Activated CD8-positive, alpha-beta memory T cell treated with anti-CD3 and anti-CD28 coated beads for 4 hours (primary cell): ENCODE measurements around the gene DPEP1.
A peak's percentile ranks its signal among the peaks of the same experiment; 100 is the strongest.

ENCODE experiments used
- DNase-seq, 2 donors: peaks; one replicate each; pipeline ENCODE4 v3.0.0-alpha.2; 2020; ENCODE audit warnings: low read depth in 2 of 2

Gene DPEP1

DNA sequence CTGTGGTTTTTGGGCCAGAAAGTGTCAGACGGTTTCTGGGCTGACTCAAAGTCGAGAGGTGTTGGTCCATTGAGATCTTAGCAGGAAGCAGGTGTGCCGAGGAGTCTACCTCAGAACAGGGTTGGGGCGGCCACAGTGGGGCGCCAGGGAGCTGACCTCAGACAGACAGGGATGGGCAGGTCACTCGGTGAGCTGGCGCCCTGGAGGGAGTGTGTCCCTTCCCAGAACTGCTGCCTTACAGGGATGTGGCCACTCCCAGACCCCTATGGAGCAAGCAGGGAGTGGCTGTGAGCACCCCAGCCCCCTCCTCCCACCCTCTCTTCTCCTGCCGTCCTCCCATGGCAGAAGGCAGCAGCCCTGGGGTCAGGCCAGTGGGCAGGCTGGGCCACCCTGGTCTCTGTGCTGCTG lies 14.0 kb upstream of the DPEP1 start:
- no peak for DNase-seq

DNA sequence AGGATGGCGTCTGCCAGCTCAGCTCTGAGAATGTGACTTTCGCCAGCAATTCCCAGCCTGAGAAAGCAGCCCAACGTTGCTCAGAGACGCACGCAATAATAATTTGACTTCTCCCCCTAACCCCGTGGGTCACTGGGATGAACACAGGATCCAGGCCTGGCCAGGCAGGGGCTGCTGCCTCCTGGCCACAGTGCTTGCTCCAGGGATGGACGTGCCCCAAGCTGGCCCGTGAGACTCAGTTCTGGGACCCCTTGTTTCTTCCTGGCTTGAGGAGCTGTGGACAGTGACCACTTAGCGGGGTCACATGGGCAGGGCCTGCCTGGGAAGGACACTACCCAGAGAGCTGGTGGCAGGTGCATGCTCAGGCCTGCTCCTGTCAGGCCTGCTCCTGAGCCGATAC lies 13.5 kb upstream of the DPEP1 start:
- DNase-seq: no peak

DNA sequence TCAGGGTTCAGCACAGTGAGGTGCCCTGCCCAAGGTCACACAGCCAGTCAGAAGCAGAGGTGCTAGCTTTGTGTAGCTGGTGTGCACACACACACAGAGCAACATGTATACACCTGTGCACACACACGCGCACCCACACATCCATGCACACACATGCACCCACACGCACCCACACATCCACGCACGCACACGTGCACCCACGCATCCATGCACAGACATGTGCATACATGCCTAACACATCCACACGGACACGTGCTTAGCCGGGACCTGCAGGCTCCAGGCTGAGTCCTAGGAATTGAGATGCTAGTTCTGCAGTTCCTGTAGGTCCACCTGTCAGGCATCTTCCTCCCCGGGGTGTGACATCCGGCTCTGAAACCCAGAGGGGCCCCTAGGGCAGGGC lies 13.0 kb upstream of the DPEP1 start:
- no peak for DNase-seq

DNA sequence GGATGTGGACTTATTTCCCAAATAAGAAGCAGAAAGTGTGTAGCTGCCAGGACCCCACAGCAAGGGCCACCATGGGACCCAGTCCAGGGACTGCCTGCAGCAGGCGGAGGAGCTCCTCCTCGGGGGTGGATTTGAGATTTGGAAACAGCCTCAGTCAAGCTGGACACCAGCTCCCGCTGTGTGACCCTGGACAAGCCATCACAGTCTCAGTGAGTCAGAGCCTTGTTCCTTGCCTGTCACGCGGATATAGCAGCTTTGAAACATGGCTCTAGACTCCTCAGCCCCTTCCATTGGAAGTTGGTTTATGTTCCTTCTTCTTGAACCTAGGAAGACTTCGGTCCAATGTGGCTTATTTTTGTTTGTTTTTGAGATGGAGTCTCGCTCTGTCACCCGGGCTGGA lies 12.5 kb upstream of the DPEP1 start:
- no peak for DNase-seq

DNA sequence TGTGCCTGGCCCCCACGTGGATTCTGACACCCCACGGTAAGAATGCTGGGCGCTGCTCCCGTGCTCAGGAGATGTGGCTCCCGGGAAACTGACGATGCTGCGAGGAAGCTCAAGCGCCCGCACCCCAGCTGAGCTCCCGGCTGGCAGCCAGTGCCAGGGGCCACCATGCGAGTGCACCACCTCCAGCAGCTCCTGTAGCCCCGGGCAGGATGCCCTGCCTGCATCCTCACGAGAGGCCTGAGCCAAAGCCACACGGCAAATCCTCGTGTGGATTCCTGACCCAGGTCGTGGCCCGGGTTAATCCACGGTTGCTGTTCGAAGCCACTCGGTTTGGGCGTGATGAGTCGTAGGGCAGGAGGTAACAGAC lies 11.6 kb upstream of the DPEP1 start:
- DNase-seq: no peak

DNA sequence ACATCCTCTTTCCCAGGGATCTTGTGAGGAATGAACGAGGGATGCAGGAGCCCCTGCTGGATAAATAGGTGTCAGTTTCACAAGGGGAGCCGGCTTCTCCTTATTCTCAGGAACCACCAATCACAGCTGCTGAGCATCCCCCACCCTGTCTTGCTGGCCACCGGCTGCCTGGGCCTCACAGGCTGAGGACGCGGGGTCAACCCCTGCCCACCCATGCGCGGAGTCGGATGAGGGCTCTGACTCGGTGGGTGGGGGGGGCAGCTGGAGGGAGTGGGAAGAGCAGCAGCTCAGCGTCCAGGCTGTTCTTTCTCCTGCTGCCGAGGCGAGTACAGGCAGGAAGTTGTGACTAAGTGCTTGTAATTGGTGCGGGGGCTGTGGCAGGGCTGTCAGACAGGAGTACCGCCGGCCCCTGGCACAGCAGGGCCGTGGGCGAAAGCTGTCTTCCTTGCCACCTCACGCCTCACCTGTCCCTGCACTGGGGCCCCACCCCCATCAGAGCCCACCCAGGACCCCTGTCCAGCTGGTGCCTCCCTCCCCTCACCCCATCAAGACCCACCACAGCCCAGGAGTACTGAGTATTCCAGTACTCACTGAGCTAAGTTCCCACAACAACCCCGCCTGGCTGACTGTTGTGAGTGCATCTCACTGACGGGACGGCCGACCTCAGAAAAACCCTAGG lies 11.0 kb upstream of the DPEP1 start:
- peak; percentile 54 to 65 for DNase-seq

DNA sequence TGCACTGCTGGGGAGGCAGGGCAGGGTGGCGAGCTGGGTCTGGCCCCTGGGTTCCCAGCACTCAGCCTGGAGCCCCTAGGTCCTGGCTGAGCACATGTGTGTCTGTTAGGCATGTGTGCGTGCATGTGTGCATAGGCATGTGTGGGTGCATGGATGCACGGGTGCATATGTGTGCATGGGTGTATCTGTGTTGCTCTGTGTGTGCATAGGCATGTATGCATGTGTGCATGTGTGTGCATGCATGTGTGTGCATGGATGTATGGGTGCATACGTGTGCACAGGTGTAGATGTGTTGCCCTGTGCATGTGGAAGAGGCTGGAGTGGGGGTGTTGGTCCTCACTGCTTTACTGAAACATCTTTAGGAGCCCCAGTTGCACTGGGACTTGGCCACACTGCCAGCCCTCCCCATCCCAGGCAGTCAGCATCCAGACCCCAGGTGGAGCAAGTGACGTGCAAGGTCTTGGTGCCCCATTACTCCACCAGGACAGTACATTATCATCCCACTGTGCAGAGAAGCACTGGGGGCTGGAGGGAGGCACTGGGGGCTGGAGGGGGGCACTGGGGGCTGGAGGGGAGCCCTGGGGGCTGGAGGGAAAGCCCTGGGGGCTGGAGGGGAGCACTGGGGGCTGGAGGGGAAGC lies 10.4 kb upstream of the DPEP1 start:
- DNase-seq: no peak

DNA sequence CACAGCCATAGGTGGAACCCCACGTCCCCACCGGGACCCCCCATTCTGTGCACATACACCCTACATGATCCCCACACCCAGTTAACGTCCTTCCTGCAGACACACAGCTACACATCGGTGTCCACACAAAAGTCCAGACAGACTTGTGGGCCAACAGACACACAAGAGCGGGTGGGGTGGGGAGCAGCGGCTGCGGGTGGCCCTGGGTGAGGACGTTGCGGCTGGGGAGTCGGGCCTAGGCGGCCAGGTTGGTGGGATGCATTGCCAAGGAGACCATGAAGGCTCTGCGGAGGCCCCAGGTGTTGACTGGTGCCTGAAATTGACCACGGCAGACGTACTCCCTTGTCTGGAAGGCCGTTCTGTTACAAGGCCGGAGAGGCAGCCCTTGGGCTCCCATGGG lies 8.7 kb upstream of the DPEP1 start:
- no peak for DNase-seq

DNA sequence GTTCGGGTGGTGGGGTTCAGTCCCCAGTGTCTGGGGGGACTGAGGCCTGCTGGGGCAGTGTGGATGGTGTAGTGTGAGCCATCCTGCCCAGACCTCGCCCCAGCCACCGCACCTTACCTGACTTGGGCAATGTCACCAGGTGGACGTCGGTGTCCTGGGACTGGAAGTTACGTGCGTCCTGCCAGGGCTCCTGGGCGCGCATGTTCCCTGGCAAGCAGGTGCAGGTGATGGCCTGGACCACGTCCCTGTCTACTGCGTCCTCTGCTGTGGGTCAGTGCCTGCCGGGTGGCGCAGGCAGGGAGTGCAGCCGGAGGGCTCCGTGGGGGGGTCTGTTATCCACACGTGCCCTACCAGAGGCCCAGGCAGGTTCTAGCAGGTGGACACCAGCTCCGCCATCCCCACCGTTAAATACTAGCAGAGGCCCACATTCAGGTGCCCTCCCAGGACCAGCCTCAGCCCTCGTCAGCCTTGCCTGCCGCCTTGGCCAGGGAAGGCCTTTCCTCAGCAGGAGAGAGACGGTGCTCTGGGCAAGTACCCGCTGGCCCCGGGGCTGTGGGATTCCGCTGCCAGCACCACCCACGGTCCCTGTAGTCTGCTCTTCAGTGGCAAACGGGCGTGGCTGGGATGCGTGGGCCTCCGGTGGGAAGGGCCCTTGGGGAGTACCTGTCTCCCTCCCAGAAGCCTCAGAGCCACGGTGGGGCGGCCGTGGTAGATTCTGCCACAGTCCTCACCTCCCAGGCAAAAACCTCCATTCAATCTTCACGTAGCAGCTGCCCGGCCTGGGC lies 8.1 kb upstream of the DPEP1 start:
- no peak for DNase-seq

DNA sequence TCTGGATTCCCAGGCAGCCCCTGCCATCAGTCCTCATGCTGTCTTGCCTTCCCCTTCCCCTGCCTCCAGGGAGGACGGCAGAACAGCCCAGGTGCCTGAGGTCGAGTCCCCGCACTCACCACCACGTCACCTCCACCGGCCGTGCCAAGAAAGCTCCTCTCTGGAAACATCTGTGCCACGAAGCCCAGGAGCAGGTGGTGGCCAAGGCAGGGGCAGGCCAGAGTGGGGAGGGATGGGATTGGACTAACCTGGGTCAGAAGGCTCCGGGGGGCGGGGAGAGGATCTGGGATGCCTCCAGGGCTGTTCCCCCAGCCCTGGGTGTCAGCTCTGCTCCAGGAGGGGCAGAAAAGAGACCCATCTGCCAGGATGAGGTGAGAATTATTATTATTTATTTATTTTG lies 7.4 kb upstream of the DPEP1 start:
- DNase-seq: no peak

DNA sequence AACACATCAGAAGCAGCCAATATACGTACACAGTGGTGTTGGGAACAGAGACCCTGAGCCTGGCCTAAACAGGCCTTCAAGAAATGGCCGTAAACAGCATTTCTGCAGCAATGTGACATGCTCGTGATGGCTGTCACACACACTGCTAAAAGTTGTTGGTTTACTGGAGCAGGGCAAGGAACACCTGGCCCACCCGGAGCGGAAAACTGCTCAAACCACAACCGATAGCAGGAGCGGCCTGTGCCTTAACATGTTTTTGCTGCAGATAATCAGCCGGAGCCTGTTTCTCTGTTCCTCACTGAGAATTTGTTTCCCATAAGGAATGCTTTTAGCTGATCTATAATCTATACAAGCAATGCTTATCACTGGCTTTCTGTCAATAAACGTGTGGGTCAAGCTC lies 6.0 kb upstream of the DPEP1 start:
- DNase-seq: no peak

DNA sequence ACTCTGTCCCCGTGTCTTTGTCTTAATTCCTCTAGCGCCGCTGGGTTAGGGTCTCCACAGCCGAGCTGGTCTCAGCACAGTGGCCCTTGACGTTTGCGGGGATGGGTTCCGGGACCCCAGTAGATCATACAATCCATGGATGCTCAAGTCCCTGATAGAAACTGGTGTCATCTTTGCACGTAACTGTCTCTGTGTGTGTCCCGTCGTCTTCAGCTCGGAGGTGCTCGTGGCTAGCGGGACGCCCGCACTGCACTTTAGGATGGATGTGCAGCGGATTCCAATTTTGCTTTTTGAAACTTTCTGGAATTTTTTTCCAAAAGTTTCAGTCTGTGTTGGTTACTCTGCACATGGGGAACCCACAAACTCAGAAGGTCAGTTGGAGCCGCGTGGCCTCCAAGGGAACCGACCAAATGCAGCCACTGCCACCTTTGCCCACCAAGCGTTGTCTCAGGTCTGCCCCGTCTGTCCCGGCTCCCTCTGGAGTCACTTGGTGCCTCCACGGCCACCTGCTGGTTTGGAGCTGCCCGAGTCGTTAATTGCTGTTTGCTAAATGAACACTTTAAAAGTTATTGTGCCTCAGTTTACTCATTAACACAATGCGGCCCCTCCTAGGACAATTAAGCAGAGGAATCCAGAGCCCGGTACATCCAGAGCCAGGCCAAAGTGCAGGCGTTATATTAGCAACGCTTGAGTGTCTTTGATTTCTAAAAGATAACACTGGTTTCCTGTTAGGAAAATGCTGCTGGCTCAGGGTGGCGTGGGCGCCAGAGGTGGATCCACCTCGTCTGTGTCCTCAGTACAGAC lies 5.3 kb upstream of the DPEP1 start:
- no peak for DNase-seq

DNA sequence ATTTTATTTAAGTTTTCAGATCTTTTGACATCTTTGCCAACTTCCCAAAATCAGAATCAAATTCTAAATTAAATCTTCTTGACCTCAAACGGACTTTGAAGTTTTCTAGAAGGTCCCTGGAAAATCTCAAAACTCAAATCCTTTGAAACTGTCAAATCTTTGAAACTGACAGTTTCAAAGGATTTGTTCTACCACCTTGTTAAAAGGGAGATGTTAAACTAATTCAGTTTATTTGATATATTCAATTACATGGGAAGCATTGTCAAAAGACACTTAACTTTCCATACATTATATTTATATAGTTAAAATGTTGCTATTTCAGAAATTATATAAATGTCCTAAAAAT lies 3.4 kb upstream of the DPEP1 start:
- DNase-seq: no peak

DNA sequence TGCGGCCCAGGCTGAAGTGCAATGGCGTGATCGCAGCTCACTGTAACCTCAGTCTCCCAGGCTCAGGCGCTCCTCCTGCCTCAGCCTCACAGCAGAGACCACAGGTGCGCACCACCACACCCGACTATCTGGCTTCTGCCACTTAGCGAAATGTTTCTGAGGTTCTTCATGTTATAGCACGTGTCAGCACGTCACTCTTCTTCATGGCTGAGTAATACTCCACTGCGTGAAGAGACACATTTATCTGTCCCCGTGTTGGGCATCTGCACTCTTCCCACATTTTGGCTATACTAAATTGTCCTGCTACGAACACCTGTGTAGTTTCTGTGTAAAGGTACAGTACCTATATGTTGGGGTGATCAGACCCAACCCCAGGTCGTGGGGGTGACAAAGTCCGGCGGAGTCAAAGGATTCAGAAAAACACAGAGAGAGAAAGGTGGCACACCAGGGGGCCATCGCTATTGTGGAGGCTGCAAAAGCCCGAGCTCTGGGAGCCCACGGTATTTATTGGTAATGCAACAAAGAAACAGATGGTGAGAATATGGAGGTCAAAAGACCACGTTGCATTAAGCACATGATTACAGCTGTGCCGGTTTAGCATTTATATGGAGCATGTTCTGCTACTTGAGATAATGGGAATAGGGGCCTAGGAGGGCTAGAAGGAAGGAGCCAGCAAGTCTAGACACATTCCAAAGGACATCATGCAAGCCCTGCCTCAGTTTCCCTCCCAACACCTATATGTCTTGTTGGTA lies 851 bp upstream of the DPEP1 start:
- DNase-seq: no peak

DNA sequence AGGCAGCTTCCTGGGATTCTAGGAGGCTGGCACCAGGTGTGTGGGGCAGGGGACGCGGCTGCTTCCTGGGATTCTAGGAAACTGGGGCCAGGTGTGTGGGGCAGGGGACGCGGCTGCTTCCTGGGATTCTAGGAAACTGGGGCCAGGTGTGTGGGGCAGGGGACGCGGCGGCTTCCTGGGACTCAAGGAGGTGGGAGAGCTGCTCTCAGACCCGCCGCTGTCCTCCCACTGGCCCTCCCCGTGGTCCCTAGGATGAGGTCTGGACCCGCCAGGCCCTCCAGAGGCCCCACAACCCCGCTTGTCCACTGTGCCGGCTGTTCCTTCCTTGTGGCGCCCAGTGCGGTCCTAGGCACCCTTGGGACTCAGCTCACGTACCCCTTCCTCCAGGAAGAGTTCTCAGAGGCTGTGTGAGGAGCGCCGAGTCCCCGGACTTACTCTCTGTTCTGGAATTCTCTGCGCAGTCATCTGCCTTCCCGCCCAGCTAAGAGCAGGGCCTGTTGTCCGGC lies 565 bp downstream of the DPEP1 start:
- no peak for DNase-seq

DNA sequence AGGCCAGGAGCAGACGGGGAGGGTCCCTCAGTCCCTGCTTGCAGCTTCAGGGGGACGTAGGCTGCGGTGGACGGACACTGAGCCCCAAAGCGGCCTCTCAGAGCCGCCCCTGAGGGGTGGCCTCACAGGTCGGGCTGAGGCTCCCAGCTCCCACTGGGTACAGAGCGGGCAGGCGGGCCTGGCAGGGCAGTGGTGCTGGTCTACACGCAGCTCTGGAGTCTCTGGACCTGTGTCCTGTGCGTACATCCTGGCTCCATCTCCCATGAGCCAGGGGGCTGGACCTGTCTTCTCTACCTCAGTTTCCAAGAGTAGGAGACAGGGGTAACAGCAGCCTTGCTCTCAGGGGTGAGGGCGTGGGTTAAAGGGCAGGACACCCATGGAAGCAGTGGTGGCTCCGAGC lies 1.7 kb downstream of the DPEP1 start:
- DNase-seq: no peak

DNA sequence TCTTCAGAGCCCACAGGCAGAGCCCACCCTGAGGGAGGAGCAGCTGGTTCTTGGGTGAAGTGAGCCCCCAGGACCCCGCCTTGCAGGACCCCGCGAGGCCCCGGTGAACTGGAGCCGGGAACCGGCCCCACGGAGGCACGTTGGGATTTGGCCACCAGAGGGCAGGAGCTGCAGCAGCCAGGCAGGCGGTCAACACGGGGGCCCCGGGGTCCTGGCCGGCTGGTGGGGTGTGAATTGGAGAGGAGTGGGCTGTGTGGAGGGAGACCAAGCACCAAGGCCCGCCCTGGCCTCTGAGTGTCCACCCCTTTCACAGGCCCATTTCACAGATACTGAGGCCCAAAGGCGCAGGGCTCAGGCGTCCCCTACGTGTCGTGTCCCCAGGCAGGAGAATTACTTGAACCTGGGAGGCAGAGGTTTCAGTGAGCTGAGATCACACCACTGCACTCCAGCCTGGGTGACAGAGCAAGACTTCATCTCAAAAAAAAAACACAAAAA lies 2.2 kb downstream of the DPEP1 start:
- no peak for DNase-seq

DNA sequence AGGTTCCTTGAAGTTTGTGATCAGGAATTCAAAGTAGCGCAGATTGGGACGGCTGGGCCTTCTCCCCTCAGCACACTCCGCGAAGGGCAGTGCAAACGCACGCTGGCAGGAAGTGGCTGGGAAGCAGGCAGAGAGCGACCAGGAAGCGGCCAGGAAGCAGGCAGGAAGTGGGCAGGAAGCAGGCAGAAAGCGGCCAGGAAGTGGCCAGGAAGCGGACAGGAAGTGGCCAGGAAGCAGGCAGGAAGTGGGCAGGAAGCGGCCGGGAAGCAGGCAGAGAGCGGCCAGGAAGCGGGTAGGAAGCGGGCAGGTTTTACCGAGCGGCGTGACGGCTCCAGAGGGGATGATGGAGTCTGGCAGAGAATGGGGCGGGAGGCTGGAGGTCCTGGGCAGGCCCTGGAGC lies 3.2 kb downstream of the DPEP1 start:
- no peak for DNase-seq

DNA sequence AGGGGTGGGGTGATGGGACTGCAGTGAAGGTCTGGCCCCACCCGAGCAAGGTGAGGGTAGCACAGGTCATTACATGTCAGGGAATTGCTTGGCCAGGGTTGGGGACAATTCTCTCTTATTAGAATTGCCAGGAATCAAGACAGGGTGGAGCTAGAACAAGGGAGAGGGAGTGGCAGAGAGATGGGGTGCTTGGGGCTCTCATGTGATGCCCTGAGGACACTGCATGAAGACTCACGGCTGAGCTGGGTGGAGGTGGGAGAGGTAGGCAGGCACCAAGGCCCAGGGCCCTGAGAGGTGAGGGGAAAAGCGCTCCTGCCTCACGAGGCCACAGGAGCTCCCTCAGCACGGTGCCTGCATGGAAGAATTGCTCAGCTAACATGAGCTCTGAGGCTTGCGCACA lies 3.6 kb downstream of the DPEP1 start:
- DNase-seq: no peak

DNA sequence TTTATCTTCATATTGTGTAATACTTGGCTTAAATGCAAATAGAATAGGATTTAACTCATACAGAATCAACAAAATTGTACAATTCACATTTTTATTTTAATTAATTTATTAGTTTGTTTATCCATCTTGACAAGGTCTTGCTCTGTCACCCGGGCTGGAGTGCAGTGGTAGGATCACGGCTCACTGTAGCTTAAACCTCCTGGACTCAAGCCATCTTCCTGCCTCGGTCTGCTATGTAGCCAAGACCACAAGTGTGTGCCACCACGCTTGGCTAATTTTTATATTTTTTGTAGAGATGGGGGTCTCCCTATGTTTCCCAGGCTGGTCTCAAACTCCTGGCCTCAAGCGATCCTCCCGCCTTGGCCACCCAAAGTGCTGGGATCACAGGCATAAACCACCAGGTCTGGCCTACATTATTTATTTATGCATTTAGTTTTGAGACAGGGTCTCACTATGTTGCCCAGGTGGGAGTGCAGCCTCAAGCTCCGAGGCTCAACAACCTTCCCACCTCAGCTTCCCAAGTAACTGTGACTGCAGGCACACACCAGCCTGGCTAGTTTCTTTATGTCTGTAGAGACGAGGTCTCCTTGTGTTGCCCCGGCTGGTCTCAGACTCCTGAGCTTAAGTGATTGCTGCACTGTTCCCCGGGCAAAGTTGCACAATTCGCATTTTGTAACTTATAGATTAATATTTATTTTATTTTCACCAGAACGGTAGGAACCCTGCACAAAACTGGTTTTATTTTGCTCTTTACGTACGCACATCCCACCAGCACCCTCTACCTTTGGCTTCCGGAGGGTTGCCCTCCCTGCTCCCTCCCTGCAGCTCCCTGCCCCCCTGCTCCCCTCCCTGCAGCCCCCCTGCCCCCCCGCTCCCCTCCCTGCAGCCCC lies 4.9 kb downstream of the DPEP1 start:
- DNase-seq: no peak
